Raji (cell line): Measurements from ENCODE around the gene BBS9.

Source experiments
- POLR2A ChIP-seq: IDR thresholded peaks from 2 replicates; pipeline ENCODE4 v1.6.1; 2011; ENCODE audit warnings: low read depth, low read length, control low read depth; ENCODE audit not compliant: insufficient read depth

Gene BBS9

GRCh38 chr7:33503014-33503413, 373.6 kb downstream of the BBS9 start:
- no peak for TF ChIP-seq POLR2A

DNA sequence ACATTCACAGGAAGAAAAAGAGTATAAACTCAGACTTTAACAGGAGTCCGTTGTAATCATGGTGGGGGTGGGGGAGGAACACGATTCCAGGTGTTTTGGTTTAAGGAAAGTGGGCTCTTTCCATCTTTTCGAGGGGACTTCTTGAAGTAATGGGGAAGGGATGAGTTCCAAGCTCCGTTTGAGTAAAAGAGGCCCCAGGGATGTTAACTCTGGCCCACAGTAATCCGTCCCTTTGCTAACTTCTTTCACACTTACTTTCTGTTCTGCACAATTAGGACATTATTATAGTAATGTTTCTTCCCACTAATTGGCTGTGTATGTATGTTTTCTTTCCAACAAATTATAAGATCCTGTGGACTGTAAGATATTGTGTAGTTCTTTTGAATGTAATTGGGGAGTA, 374.4 kb downstream of the BBS9 start:
- TF ChIP-seq POLR2A, result no peak

DNA sequence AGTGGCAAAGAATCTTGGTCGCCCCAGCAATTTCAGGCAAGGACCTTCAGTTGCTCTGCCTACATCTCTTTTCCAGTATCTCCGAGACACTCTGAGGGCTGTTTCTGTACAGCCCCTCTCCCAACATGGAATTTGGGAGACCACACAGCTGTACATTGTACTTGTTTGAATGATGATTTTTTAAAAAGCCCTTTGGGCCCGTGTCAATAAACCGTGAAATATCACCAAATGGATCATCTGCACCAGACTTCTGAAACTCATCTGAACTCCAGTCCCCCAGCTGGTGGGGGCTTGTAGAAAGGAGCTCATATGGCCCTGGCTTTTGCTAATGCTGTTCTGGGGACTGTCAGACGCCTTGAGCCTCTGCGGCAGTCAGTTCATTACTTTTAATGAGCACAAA, 374.9 kb downstream of the BBS9 start:
- TF ChIP-seq POLR2A, result no peak

DNA sequence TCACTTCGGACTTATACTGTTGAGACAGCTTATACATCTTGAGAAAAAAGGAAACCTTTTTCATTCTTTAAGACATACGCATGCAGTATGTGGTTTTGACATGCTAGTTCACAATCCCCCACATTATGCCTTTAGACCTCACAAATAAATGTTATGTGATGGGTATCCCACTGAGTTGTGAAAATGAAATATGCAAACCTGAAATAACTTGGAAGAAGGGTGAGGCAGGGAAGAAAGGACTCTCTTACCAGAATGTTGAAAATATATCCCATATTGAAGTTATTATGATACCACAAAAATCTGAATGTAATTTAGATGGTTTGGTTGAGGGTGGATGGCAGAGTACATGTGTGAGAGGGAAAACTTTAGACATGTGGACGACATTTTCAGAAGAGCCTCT, 379.8 kb downstream of the BBS9 start:
- no peak for TF ChIP-seq POLR2A

DNA sequence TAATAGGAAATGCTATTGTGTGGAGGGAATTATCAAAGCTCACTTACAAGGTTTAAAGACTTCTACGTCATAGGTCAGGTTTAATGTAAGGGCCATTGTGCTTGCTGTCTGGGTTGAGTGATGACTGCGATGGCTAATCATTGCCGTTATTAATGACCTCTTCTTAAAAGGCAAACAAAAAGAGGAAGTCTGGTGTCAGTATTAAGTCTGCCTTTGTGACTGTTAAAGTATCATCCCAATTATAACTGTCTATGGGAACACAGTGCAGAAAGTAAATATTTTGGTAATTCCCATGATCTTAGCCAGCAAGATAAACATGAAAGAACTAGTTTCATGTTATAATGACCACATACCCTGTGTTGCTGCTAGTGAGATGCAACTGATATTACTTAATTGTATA, 382.4 kb downstream of the BBS9 start:
- no peak for TF ChIP-seq POLR2A

DNA sequence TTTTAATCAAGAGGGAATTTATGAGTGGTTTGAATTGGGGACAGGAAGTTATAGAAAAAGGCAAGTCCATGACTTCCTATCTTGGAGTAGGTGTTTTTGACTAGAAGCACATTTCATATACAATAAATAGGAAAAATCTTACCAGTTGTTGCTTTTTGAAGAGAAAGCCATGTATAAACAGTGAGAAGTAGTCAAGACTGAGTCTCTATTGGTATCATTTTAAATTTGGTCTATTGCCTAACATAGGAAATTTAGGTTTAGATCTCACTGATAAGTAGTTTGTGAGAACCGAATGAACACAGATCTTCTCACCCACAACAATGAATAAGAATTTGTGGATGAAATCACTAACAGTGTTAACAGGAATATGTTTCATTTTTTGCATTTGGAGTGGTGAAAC, 387.2 kb downstream of the BBS9 start:
- no peak for TF ChIP-seq POLR2A

DNA sequence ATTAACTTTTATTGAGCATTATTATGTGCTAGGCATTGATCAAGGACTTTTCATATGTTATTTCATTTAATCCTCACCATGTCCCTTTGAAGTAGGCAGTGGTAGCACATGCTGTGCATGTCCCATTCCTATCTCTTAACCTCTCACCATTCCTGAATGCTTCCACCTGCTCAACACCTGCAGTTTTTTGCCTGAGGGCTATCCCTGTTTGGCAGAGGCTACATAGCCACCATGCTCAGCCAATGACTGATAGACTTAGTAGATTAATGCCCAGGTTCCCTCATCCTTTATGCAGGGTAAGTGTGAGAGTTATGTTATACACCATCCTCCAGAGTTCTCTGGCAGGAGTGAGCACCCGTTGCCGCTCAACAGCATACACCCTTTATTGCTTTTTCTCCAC, 387.8 kb downstream of the BBS9 start:
- no peak for TF ChIP-seq POLR2A

- TF ChIP-seq POLR2A, result no peak
Measured at GRCh38 chr7:33529070-33529469, 399.7 kb downstream of the BBS9 start.

DNA sequence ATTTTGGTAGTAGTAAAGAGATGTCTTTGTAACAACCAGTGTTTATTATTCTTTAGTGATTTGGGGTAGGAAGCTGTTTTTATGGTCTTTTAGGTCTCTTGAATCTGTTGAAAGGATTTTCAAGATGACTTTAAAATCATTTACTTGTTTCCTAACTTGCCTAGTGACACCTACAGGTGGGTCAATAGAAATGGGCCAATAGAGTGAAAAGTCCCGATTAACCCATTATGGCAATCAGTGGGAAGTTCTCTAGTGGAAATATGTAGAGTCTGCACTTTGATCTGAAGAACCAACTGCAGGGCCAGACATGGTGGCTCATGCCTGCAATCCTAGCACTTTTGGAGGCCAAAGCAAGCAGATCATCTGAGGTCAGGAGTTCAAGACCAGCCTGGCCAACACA, 401.3 kb downstream of the BBS9 start:
- no peak for TF ChIP-seq POLR2A

DNA sequence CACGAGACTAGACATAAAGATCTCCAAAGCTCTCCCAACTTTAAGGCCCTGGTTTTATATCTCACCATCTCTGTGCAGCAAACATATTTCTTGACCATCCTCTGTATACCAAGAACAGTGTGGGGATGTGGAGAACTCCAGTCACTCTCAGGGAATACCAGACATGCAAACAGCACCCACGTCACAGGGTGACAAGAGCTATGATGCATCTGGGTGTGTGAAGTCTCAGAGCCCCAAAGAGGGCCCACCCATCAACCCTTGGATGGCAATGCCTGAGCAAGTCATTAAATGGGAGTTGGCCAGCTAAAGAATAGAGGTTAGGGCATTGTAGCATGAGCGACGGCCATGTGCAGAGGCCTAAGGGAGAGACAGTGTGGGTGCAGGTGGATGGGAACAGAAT, 402.5 kb downstream of the BBS9 start:
- TF ChIP-seq POLR2A, result no peak

GRCh38 chr7:33534833-33535232, 405.5 kb downstream of the BBS9 start:
- no peak for TF ChIP-seq POLR2A

DNA sequence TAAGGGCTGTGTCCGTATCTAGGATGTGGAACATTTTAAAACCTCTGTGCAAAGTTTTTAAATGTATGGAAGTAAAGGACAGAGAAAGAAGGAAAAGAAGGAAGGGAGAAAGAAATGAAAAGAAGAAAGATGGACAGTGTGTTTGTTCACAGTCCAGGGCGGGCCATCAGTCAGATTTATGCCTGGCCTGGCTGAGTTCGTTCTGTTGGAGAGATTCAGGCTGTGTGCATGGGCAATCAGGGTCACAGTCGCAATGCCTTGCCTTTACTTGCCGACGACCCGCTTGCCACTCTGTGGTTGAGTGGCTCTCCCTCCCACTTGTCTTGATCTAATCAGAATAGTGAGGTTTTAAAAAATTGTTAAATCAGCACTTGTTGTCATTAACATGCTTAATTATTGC, 406.6 kb downstream of the BBS9 start:
- no peak for TF ChIP-seq POLR2A

DNA sequence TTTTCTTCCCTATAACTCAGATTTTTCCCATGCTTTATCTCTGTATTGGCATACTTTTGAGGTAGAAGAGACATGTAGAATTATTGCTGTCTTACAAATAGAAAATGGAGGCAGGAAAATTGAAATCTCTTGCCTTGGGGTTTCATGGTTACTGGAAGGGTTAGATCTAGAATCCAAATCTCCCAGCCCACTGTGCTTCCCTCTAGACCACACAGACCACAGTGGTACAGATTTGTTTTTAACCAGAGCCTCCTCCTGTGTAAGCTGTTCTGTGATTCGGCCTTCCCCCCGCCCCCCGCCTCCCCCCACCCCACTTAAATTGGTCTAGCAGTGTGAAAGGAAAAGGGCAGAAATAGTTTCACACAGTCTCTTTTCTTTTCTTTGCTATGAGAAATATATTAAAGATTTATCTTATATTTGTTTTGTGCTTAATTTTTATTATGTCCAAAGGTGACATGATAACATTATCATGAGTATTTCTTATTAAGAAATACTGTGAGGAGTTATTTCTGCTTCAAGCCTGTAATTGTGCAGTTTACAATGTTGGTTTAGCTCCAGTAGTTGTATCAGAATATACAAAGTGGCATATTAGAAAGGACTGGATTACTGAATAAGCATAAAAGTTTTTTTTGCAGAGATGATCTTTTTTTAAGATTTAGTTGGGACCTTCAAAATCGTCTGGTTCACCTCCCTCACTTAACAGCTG, 407.2 kb downstream of the BBS9 start:
- TF ChIP-seq POLR2A, result no peak

- TF ChIP-seq POLR2A, result no peak
Measured at GRCh38 chr7:33537104-33537477, 407.7 kb downstream of the BBS9 start.

GRCh38 chr7:33539198-33539597, 409.8 kb downstream of the BBS9 start:
- no peak for TF ChIP-seq POLR2A

GRCh38 chr7:33539659-33540400, 410.5 kb downstream of the BBS9 start:
- no peak for TF ChIP-seq POLR2A

DNA sequence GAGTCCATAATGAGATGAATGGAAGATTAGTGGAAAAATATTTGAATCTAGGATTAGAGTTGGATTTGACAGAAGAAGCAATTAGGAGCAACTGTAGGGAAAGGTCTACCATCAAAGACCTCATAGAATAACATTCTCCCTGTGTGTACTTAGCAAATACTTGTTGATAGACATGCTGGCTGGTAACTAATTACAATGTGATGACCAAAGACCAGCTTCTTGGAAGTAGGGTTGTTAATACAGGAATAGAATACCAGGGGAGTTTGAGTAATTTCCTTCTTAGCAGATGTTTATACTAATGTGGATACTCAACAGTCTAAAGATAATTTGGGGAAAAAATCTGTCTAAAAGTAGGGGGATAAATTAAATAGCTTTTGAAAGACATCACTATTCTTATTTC, 418.5 kb downstream of the BBS9 start:
- no peak for TF ChIP-seq POLR2A
